K562 (cell line): ENCODE data around the gene HSPB1. TPM values are rescaled to one million over a fixed set of nuclear protein-coding genes. Genes with fewer than 3 reads are reported as not detected.

ENCODE experiments used
- E4F1 ChIP-seq: fragments of 250-450 bp; sonication (Bioruptor Pico); IDR thresholded peaks from 2 replicates; pipeline ENCODE4 v1.5.0; 2021; ENCODE audit warnings: mild to moderate bottlenecking, borderline replicate concordance
- EZH2 ChIP-seq: IDR thresholded peaks from 2 replicates; pipeline ENCODE4 v1.6.1; 2012; ENCODE audit warnings: low read depth, mild to moderate bottlenecking, inconsistent platforms, low read length, borderline replicate concordance
- L3MBTL2 ChIP-seq: fragments of 450-650 bp; IDR thresholded peaks from 2 replicates; pipeline ENCODE4 v1.6.1; 2016; ENCODE audit warnings: mild to moderate bottlenecking, moderate library complexity
- PCBP1 ChIP-seq: fragments of 200-400 bp; formaldehyde crosslinking; IDR thresholded peaks from 2 replicates; pipeline ENCODE4 v1.6.1; 2018; ENCODE audit warnings: mild to moderate bottlenecking, low read depth, low read length; ENCODE audit not compliant: poor library complexity, severe bottlenecking
- POLR2AphosphoS5 ChIP-seq: IDR thresholded peaks from 2 replicates; pipeline ENCODE4 v1.6.1; 2011; ENCODE audit warnings: mild to moderate bottlenecking, low read depth, low read length, moderate library complexity; ENCODE audit not compliant: control insufficient read depth, insufficient read depth
- RNF2 ChIP-seq: sonication (generic); IDR thresholded peaks from 2 replicates; pipeline ENCODE4 v1.6.1; 2016
- SMAD2 ChIP-seq: fragments of 150-350 bp; IDR thresholded peaks from 2 replicates; pipeline ENCODE4 v1.6.1; 2014; ENCODE audit warnings: low read depth, mild to moderate bottlenecking, low read length
- U2AF2 ChIP-seq: fragments of 200-400 bp; formaldehyde crosslinking; optimal IDR thresholded peaks from 2 replicates; pipeline ENCODE3; 2017; ENCODE audit warnings: low read depth, mild to moderate bottlenecking, low read length
- UBTF ChIP-seq, 2 experiments: IDR thresholded peaks; 2 replicates each; pipeline ENCODE4 v1.6.1; 2012; ENCODE audit warnings: improper control_type of control experiment in 2 of 2, low read depth in 2 of 2, low read length in 2 of 2, borderline replicate concordance in 1 of 2
- XRCC4 ChIP-seq: IDR thresholded peaks from one replicate; pipeline ENCODE4 v1.6.1; 2011; ENCODE audit not compliant: insufficient read depth, insufficient read length; ENCODE audit errors: extremely low read depth
- ZKSCAN1 ChIP-seq: fragments of 150-350 bp; IDR thresholded peaks from 2 replicates; pipeline ENCODE4 v1.6.1; 2016; ENCODE audit warnings: low read depth, low read length
- ZNF197 ChIP-seq: fragments of 200-800 bp; sonication (Bioruptor generic); IDR thresholded peaks from 2 replicates; pipeline ENCODE4 v1.6.1; 2016; ENCODE audit warnings: low read depth, missing genetic modification characterization, missing compliant biosample characterization
- polyA plus RNA-seq, 8 experiments: library from polyadenylated mRNA; depleted of rRNA in 4 of 8; stranded (reverse) in 5 of 8; unstranded in 3 of 8; fragments of >200 nt; fragmentation: Nextera tagmentation in 2 of 8; fragmentation: Illumina TruSeq in 1 of 8; extraction: Ambion mirVana in 2 of 8; extraction: Trizol in 1 of 8; gene quantifications; 2 replicates each; pipeline versions ENCODE4 v1.2.1 to v1.2.3, GENCODE V29; 2011 to 2014; ENCODE audit warnings: inconsistent platforms in 1 of 8, missing spikeins in 1 of 8
- total RNA-seq, 7 experiments: library from RNA; depleted of rRNA in 6 of 7; stranded (reverse); fragments of >200 nt in 6 of 7; fragmentation: Illumina TruSeq in 2 of 7; extraction: Trizol in 2 of 7; gene quantifications; 2 replicates each; pipeline versions ENCODE4 v1.2.1 to v1.2.3, GENCODE V29; 2011 to 2021; ENCODE audit warnings: low replicate concordance in 1 of 7

The HSPB1 gene
- total and polyA plus RNA-seq, 9 of the 15 experiments (the other 6 are each of a cell fraction or from before 2014, with no cell fraction given), result 27.1 to 522 (median 138) TPM

GRCh38 chr7:76346097-76346496 is 43.6 kb downstream of the HSPB1 start (continued):
- TF ChIP-seq EZH2 (no peak), XRCC4 (no peak), POLR2AphosphoS5 (peak; percentile 42), ZNF197 (no peak), U2AF2 (no peak), SMAD2 (no peak), L3MBTL2 (no peak), PCBP1 (no peak), E4F1 (CRISPR knock-in tag) (no peak), RNF2 (no peak), UBTF (IDR thresholded peaks at IDR 0.05; ENCODE audit: borderline replicate concordance in 1 of 2, low read depth in 2 of 2, low read length in 2 of 2) (no peak), ZKSCAN1 (no peak)
